ENCODE data around the gene SNX33.
"Not testable (repeated sequence)": the region's sequence is repeated elsewhere in the genome, so short reads cannot be mapped to it uniquely, and the experiment has no call there.

Gene SNX33

GRCh38 chr15:75683646-75684312, 36.1 kb downstream of the SNX33 start:
- peak; percentile 32 to 48 for DNase-seq (ENCODE audit: low read depth in 2 of 2)

- no peak for DNase-seq (ENCODE audit: low read depth in 2 of 2)
These were observed 36.9 kb downstream of the SNX33 start for GRCh38 chr15:75684648-75685047.

GRCh38 chr15:75685195-75685594, 37.5 kb downstream of the SNX33 start:
- DNase-seq (ENCODE audit: low read depth in 2 of 2), result no peak

DNA sequence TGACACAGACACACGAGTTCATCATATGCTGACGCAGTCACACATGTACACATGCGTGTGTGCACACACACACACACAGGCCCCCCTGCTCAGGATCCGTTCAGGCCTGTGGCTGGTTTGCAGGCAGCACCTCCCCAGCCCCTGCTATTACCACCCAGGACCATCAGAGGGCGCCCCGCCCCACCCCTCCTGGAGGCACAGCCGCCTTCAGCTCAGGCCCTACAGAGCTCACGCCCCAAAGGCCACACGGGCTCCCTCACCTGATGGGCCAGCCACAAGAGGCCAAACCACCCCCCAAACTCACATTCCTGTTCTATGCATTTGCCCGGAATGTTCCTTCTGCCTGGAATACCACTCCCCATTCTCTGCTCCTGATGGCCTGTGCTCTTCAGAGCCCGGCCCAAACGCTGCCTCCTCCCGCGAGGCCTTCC, 38.5 kb downstream of the SNX33 start:
- peak; percentile 42 to 43 for DNase-seq (ENCODE audit: low read depth in 2 of 2)

DNA sequence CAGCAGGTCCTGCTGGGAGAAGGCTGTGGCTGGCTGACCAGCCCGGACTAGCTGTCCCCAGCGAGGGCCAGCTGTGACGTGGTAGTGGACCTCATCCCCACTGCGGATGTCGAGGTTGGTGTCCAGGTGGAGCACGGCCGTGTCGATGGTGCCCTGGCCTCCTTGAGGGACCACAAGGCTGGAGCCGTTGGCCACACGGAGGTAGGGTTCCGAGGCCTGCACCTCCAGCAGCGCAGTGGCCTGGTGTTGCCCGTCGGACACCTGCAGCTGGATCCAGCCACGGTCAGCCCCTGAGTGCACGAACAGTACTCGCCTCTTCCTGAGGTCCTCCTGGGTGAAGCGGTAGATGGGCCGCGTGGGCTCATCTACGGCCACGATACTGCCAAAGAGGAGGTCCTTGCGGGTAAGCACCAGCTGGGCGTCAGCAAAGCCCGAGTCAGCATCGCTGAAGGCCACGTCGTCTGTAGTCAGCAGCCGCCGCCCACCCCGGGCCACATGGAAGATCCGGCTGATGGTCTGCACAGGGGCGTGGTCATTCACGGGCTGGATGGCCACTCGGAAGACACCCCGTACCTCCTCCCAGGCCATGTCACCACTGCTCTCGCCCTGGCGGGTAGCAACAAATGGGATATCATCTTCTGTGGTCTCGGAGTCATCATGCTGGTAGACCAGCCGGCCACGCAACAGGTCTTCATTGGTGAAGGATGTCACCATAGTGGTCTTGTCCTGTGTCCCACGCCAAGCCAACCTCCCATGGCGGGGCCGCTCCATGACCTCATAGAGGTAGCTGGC, 40.0 kb downstream of the SNX33 start:
- DNase-seq (ENCODE audit: low read depth in 2 of 2), result no peak

DNA sequence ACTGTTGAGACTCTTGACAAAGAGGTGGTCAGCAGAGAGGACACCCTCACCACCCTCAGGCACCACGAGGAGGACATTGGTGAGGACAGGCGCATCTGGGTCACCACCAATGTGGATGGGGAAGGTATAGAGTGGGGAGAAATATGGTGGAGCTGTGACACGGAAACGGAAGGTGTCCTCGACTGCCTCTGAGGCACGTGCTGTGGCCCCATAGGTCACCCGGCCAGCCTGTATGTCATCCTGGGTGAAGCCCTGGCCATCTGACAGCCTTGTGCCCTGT, 40.5 kb downstream of the SNX33 start:
- DNase-seq (ENCODE audit: low read depth in 2 of 2), result no peak

DNA sequence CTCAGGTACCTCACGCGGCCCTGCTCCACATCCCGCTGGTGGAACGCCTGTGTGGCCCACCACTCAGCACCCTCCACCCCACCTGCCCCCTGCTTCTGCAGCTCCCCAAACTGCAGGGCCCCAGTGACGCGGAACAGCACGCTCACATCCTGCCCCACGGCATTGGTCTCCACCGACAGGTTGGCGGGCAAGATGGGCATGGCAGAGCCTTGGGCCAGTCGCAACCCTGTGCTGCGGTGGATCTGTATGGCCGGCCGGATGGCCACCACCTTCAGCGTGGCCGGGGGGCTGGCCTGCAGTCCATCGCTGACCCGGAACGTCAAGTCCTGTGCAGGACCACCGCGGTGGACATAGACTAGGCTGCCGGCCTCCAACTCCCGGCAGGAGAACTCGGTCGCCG, 41.1 kb downstream of the SNX33 start:
- DNase-seq (ENCODE audit: low read depth in 2 of 2), result no peak

- not testable (repeated sequence) for DNase-seq (ENCODE audit: low read depth in 2 of 2)
These were observed 41.7 kb downstream of the SNX33 start for GRCh38 chr15:75689429-75689828.

GRCh38 chr15:75692311-75692710, 44.6 kb downstream of the SNX33 start:
- DNase-seq (ENCODE audit: low read depth in 2 of 2), result not testable (repeated sequence)

- DNase-seq (ENCODE audit: low read depth in 2 of 2), result not testable (repeated sequence)
These were observed 45.3 kb downstream of the SNX33 start for GRCh38 chr15:75693028-75693427.

DNA sequence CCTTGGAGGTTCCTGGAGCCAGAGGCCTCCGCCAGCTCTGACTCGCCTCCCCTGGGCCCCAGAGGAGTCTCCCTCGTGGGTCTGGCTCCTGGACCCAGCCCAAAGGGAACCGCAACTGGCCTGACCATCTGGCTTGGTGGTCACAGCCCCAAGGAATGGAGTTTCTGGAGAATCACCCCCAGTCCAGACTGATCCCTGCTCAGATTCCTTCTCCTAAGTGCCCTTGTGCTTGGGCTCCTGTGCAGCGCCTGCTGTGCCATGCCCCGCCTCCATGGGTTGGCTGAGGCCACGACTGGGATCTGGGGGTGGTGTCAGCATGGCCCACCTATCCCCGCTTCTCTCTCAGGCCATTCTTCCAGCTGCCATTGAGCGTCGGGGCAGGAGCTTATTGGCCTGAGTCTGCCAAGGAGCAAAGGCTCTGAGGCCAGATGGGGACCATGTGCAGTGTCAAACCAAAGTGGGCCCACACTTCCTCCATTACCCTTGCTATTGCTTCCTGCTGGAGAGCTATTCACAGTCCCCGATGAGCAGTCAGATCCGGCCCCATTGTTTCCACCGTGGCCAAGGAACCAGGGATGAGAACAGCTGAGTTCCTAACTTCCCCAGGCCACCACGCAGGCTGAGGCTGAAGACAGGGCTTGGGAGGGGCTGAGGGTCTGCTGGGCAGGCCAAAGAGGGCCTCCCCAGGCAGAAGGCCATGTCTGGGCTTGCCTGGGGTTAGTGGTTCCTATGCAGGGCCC, 46.0 kb downstream of the SNX33 start:
- DNase-seq (ENCODE audit: low read depth in 2 of 2), result no peak

DNA sequence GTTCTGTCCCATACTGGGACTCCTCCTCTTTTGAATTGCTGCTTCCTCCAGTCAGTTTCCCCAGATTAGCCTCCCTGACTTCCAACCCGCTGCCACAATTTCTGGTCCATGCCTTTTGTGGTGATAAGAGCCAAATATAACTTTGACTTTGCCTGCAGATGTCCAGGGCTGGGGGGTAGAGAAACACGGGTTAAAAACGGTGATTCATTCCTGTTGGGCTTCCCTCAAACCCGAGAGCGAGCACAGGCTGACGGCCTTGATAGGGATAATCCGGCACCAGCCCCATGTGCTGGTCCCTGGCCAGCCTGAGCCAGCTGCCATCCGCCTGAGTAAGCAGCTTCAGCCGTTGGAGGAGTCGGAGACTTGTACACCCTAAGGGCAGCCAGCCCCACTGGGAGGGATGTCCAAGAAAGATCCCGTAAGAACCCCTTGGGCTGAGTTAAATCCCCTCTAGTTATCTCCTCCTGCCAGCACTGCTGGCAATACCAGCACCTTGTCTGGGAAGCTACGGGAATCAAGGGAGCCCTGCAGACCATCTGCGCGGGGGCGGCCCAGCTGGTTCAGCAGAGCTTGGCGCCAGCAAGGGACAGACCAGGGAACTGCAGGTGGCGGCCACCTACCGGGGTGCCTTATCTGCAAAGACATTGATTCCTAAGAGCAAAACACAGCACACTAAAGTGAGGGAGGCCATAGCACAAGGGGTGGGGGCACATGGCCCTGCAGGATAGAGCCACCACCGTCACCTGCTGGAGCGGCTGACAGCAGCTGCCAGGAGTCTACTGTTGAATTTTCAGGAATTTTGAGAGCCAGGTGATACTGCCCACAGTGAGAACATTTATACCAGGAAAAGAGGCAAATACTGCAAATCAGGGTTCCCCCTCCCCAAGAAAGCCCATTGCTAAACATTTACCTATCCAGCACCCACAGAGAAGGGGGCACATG, 46.8 kb downstream of the SNX33 start:
- DNase-seq (ENCODE audit: low read depth in 2 of 2), result no peak

DNA sequence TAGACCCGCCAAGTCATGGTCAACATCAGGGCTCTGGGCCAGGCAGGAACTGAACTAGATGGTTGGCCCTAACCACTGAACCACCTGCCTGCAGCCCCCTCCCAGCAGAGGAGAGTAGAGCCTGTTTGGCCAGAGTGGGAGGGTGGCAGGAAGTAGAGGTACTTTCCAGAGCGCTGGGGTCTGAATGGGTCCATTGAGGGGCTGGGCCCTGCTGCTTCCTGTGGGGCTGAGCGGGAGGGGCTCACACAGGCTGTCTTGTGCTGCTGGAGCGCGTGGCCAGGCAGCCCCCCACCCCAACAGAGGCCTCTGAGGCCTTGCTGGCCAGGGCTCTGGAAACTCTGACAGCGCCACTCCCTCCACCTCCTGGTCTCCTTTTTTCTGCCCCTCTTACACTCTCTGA, 47.5 kb downstream of the SNX33 start:
- no peak for DNase-seq (ENCODE audit: low read depth in 2 of 2)

DNA sequence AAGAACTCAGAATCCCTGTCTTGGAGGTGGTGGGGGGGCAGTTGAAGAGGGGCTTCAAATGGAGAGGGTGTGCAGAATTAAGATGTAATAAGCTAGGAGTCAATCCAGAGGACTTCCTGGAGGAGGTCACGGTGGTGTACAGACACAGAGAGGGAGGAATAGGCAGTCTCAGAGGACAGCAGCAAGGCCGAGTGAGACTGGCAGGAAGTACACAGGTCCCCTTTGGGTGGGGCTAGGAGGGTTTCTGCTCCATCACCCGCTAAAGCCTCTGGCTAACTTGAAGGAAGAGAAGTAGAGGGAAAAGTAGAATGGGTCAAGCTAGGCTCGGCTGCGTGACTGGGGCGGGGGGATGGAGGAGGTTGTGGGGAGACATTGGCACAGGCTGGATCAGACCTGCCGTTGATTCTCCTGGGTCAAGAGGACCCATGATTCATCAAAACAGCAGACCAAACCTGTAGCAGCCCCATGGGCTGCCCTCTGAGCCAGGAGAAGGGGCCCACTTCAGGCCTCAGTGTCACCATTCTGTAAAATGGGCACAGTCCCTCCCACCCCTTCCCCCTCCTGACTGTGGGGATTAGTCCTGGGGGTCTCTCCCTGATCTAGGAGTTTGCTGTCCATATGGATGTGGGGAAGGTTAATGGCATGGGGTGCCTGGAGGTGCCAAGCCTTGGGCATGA, 48.1 kb downstream of the SNX33 start:
- DNase-seq (ENCODE audit: low read depth in 2 of 2), result no peak

- DNase-seq (ENCODE audit: low read depth in 2 of 2), result no peak
These were observed 48.6 kb downstream of the SNX33 start for GRCh38 chr15:75696311-75696720.

GRCh38 chr15:75696854-75697259, 49.1 kb downstream of the SNX33 start:
- DNase-seq (ENCODE audit: low read depth in 2 of 2), result no peak

GRCh38 chr15:75697523-75697922, 49.8 kb downstream of the SNX33 start:
- DNase-seq (ENCODE audit: low read depth in 2 of 2), result no peak

GRCh38 chr15:75697974-75698747, 50.4 kb downstream of the SNX33 start:
- DNase-seq (ENCODE audit: low read depth in 2 of 2), result not testable (repeated sequence)

GRCh38 chr15:75699517-75699916, 51.8 kb downstream of the SNX33 start:
- not testable (repeated sequence) for DNase-seq (ENCODE audit: low read depth in 2 of 2)

All from stimulated activated CD8-positive, alpha-beta memory T cell treated with anti-CD3 and anti-CD28 coated beads, Interleukin-7, amount 100 ng/mL, for 1 hour (primary cell).